Hepatocyte (in vitro differentiated cells): Measurements from ENCODE around the gene SHISA7.

Source experiments
- CTCF ChIP-seq: fragments of 200-600 bp; sonication (generic); IDR thresholded peaks from 2 replicates; pipeline ENCODE4 v1.5.1; 2016; ENCODE audit warnings: antibody characterized with exemption, mild to moderate bottlenecking; ENCODE audit not compliant: poor library complexity
- EZH2 ChIP-seq: fragments of 200-600 bp; sonication (generic); IDR thresholded peaks from 2 replicates; pipeline ENCODE4 v1.6.1; 2016; ENCODE audit warnings: antibody characterized with exemption, mild to moderate bottlenecking, borderline replicate concordance
- EZH2phosphoT487 ChIP-seq: fragments of 200-600 bp; sonication (generic); IDR thresholded peaks from one replicate; pipeline ENCODE4 v1.6.1; 2018; ENCODE audit warnings: antibody characterized with exemption, mild to moderate bottlenecking, low read depth, moderate library complexity; ENCODE audit not compliant: unreplicated experiment, severe bottlenecking

- TF ChIP-seq CTCF (no peak), EZH2 (no peak), EZH2phosphoT487 (no peak)
These were observed 13.2 kb upstream of the SHISA7 start for GRCh38 chr19:55456347-55456746.
